NB4 (cell line): ENCODE data around the gene APOBEC2.

Experiments
- CTCF ChIP-seq: IDR thresholded peaks from one replicate; pipeline ENCODE4 v1.5.1; 2012; ENCODE audit warnings: low read depth, low read length
- POLR2A ChIP-seq: IDR thresholded peaks from 2 replicates; pipeline ENCODE4 v1.6.1; 2011; ENCODE audit warnings: mild to moderate bottlenecking; ENCODE audit not compliant: insufficient read length; ENCODE audit errors: extremely low read depth

- TF ChIP-seq POLR2A (no peak), CTCF (no peak)
Measured at GRCh38 chr6:41072836-41073202, 19.8 kb downstream of the APOBEC2 start, which contains the start of gene NFYA.
